ENCODE data around the gene PDCD4.

Gene PDCD4

GRCh38 chr10:110841767-110842267 is 29.9 kb upstream of the PDCD4 start:
- DNase-seq (ENCODE audit: low read depth in 3 of 3, low spot score in 1 of 3) = no peak

GRCh38 chr10:110842326-110842904 is 29.3 kb upstream of the PDCD4 start:
- DNase-seq (ENCODE audit: low read depth in 3 of 3, low spot score in 1 of 3) = no peak

- DNase-seq (ENCODE audit: low read depth in 3 of 3, low spot score in 1 of 3) = no peak
Observed at GRCh38 chr10:110843031-110843430, 28.7 kb upstream of the PDCD4 start.

GRCh38 chr10:110843796-110844616 is 27.7 kb upstream of the PDCD4 start:
- no peak for DNase-seq (ENCODE audit: low read depth in 3 of 3, low spot score in 1 of 3)

GRCh38 chr10:110844617-110844881 is 27.2 kb upstream of the PDCD4 start:
- no peak for DNase-seq (ENCODE audit: low read depth in 3 of 3, low spot score in 1 of 3)

- DNase-seq (ENCODE audit: low read depth in 3 of 3, low spot score in 1 of 3) = no peak
Observed at GRCh38 chr10:110845192-110845755, 26.5 kb upstream of the PDCD4 start.

GRCh38 chr10:110845756-110846620 is 25.7 kb upstream of the PDCD4 start:
- no peak for DNase-seq (ENCODE audit: low read depth in 3 of 3, low spot score in 1 of 3)

- no peak for DNase-seq (ENCODE audit: low read depth in 3 of 3, low spot score in 1 of 3)
Observed at GRCh38 chr10:110847374-110847773, 24.4 kb upstream of the PDCD4 start.

GRCh38 chr10:110848106-110848505 is 23.6 kb upstream of the PDCD4 start:
- no peak for DNase-seq (ENCODE audit: low read depth in 3 of 3, low spot score in 1 of 3)

GRCh38 chr10:110850099-110850498 is 21.6 kb upstream of the PDCD4 start:
- no peak for DNase-seq (ENCODE audit: low read depth in 3 of 3, low spot score in 1 of 3)

- DNase-seq (ENCODE audit: low read depth in 3 of 3, low spot score in 1 of 3) = no peak
Observed at GRCh38 chr10:110851020-110851612, 20.6 kb upstream of the PDCD4 start.

- DNase-seq (ENCODE audit: low read depth in 3 of 3, low spot score in 1 of 3) = no peak
Observed at GRCh38 chr10:110852255-110852896, 19.4 kb upstream of the PDCD4 start.

- DNase-seq (ENCODE audit: low read depth in 3 of 3, low spot score in 1 of 3) = no peak
Observed at GRCh38 chr10:110852947-110853346, 18.8 kb upstream of the PDCD4 start.

GRCh38 chr10:110853921-110854605 is 17.7 kb upstream of the PDCD4 start:
- no peak for DNase-seq (ENCODE audit: low read depth in 3 of 3, low spot score in 1 of 3)

- DNase-seq (ENCODE audit: low read depth in 3 of 3, low spot score in 1 of 3) = no peak
Observed at GRCh38 chr10:110857265-110858171, 14.2 kb upstream of the PDCD4 start.

- DNase-seq (ENCODE audit: low read depth in 3 of 3, low spot score in 1 of 3) = no peak
Observed at GRCh38 chr10:110858297-110858934, 13.3 kb upstream of the PDCD4 start.

- DNase-seq (ENCODE audit: low read depth in 3 of 3, low spot score in 1 of 3) = no peak
Observed at GRCh38 chr10:110859206-110859972, 12.3 kb upstream of the PDCD4 start.

GRCh38 chr10:110859973-110860376 is 11.8 kb upstream of the PDCD4 start:
- no peak for DNase-seq (ENCODE audit: low read depth in 3 of 3, low spot score in 1 of 3)

Measured in stimulated activated CD4-positive, alpha-beta T cell treated with anti-CD3 and anti-CD28 coated beads, TNF-alpha, amount 100 ng/mL, for 1 hour (primary cell).